Measurements from ENCODE around the gene GPR153.

Gene GPR153

GRCh38 chr1:6274102-6274501 lies 13.2 kb upstream of the GPR153 start:
- ChIA-PET CTCF (interaction anchor here (1.4 kb wide), 1 partner anchor 10 kb away, joined by 3 read pairs; no protein-coding TSS in a partner anchor), POLR2A (no interaction called here)
- Histone ChIP-seq H3K4me1 (ENCODE audit: control extremely low read depth in 1 of 4, control insufficient read depth in 4 of 4, insufficient read depth in 4 of 4, low read length in 3 of 4) (no peaks in the 10 kb centered on the region), H3K27me3 (replicated peaks in 2 of 5; ENCODE audit: control insufficient read depth in 4 of 5, insufficient read depth in 5 of 5, low read length in 4 of 5) (no peaks in the 10 kb centered on the region), H3K9me3 (ENCODE audit: control extremely low read depth in 1 of 5, control insufficient read depth in 4 of 5, insufficient read depth in 2 of 5, low read depth in 1 of 5, low read length in 4 of 5) (no peaks in the 10 kb centered on the region), H3K36me3 (ENCODE audit: control insufficient read depth in 4 of 4, insufficient read depth in 4 of 4, low read length in 3 of 4) (peaks cover 0 to 7% (median 0%) of the 10 kb centered on the region in 4 experiments), H3K4me3 (ENCODE audit: control insufficient read depth in 1 of 7, extremely low read depth in 1 of 7, insufficient read depth in 4 of 7, low read depth in 2 of 7, low read length in 6 of 7) (no peak overlapping the region), H3K27ac (ENCODE audit: insufficient read depth in 1 of 2, low read depth in 1 of 2, low read length in 2 of 2, poor library complexity in 1 of 2, severe bottlenecking in 2 of 2) (no peak overlapping the region)
- DNase-seq, result no peak
- 97% methylated on average over 11 of the region's 11 CpGs for WGBS (ENCODE audit: insufficient coverage)

- no peaks in the 10 kb centered on the region for H3K4me1 ChIP-seq (ENCODE audit: control extremely low read depth in 1 of 4, control insufficient read depth in 4 of 4, insufficient read depth in 4 of 4, low read length in 3 of 4)
- H3K4me3 ChIP-seq (ENCODE audit: control insufficient read depth in 1 of 7, extremely low read depth in 1 of 7, insufficient read depth in 4 of 7, low read depth in 2 of 7, low read length in 6 of 7), result no peak overlapping the region
- H3K27me3 ChIP-seq (replicated peaks in 2 of 5; ENCODE audit: control insufficient read depth in 4 of 5, insufficient read depth in 5 of 5, low read length in 4 of 5), result no peaks in the 10 kb centered on the region
- no peak for DNase-seq
- POLR2A ChIA-PET, result no interaction called here
- H3K27ac ChIP-seq (ENCODE audit: insufficient read depth in 1 of 2, low read depth in 1 of 2, low read length in 2 of 2, poor library complexity in 1 of 2, severe bottlenecking in 2 of 2), result no peak overlapping the region
- no peaks in the 10 kb centered on the region for H3K9me3 ChIP-seq (ENCODE audit: control extremely low read depth in 1 of 5, control insufficient read depth in 4 of 5, insufficient read depth in 2 of 5, low read depth in 1 of 5, low read length in 4 of 5)
- WGBS (ENCODE audit: insufficient coverage), result 98% methylated on average over 19 of the region's 19 CpGs
- H3K36me3 ChIP-seq (ENCODE audit: control insufficient read depth in 4 of 4, insufficient read depth in 4 of 4, low read length in 3 of 4), result peaks cover 0 to 7% (median 0%) of the 10 kb centered on the region in 4 experiments
- CTCF ChIA-PET, result interaction anchor here (1.4 kb wide), 1 partner anchor 9 kb away, joined by 3 read pairs; no protein-coding TSS in a partner anchor
These were observed 12.5 kb upstream of the GPR153 start for GRCh38 chr1:6273380-6273891.

GRCh38 chr1:6272868-6273267 lies 12.0 kb upstream of the GPR153 start:
- 100% methylated on average over 5 of the region's 6 CpGs for WGBS (ENCODE audit: insufficient coverage)
- DNase-seq, result no peak
- CTCF ChIA-PET, result no interaction called here

GRCh38 chr1:6272452-6272851 lies 11.6 kb upstream of the GPR153 start:
- 96% methylated on average over 6 of the region's 9 CpGs for WGBS (ENCODE audit: insufficient coverage)
- Histone ChIP-seq H3K36me3 (ENCODE audit: control insufficient read depth in 4 of 4, insufficient read depth in 4 of 4, low read length in 3 of 4) (peaks cover 0 to 7% (median 0%) of the 10 kb centered on the region in 4 experiments), H3K9me3 (ENCODE audit: control extremely low read depth in 1 of 5, control insufficient read depth in 4 of 5, insufficient read depth in 2 of 5, low read depth in 1 of 5, low read length in 4 of 5) (no peaks in the 10 kb centered on the region), H3K4me1 (ENCODE audit: control extremely low read depth in 1 of 4, control insufficient read depth in 4 of 4, insufficient read depth in 4 of 4, low read length in 3 of 4) (no peaks in the 10 kb centered on the region), H3K27me3 (replicated peaks in 2 of 5; ENCODE audit: control insufficient read depth in 4 of 5, insufficient read depth in 5 of 5, low read length in 4 of 5) (no peaks in the 10 kb centered on the region), H3K4me3 (ENCODE audit: control insufficient read depth in 1 of 7, extremely low read depth in 1 of 7, insufficient read depth in 4 of 7, low read depth in 2 of 7, low read length in 6 of 7) (no peak overlapping the region), H3K27ac (ENCODE audit: insufficient read depth in 1 of 2, low read depth in 1 of 2, low read length in 2 of 2, poor library complexity in 1 of 2, severe bottlenecking in 2 of 2) (no peak overlapping the region)
- ChIA-PET POLR2A (no interaction called here), CTCF (no interaction called here)
- DNase-seq, result no peak

More at GRCh38 chr1:6272868-6273267, 12.0 kb upstream of the GPR153 start:
- POLR2A ChIA-PET, result no interaction called here
- no peaks in the 10 kb centered on the region for H3K27me3 ChIP-seq (replicated peaks in 2 of 5; ENCODE audit: control insufficient read depth in 4 of 5, insufficient read depth in 5 of 5, low read length in 4 of 5)
- H3K4me3 ChIP-seq (ENCODE audit: control insufficient read depth in 1 of 7, extremely low read depth in 1 of 7, insufficient read depth in 4 of 7, low read depth in 2 of 7, low read length in 6 of 7), result no peak overlapping the region
- H3K9me3 ChIP-seq (ENCODE audit: control extremely low read depth in 1 of 5, control insufficient read depth in 4 of 5, insufficient read depth in 2 of 5, low read depth in 1 of 5, low read length in 4 of 5), result no peaks in the 10 kb centered on the region
- no peak overlapping the region for H3K27ac ChIP-seq (ENCODE audit: insufficient read depth in 1 of 2, low read depth in 1 of 2, low read length in 2 of 2, poor library complexity in 1 of 2, severe bottlenecking in 2 of 2)
- H3K36me3 ChIP-seq (ENCODE audit: control insufficient read depth in 4 of 4, insufficient read depth in 4 of 4, low read length in 3 of 4), result peaks cover 0 to 7% (median 0%) of the 10 kb centered on the region in 4 experiments
- H3K4me1 ChIP-seq (ENCODE audit: control extremely low read depth in 1 of 4, control insufficient read depth in 4 of 4, insufficient read depth in 4 of 4, low read length in 3 of 4), result no peaks in the 10 kb centered on the region

- Histone ChIP-seq H3K4me1 (ENCODE audit: control extremely low read depth in 1 of 4, control insufficient read depth in 4 of 4, insufficient read depth in 4 of 4, low read length in 3 of 4) (no peaks in the 10 kb centered on the region), H3K27me3 (replicated peaks in 2 of 5; ENCODE audit: control insufficient read depth in 4 of 5, insufficient read depth in 5 of 5, low read length in 4 of 5) (no peaks in the 10 kb centered on the region), H3K36me3 (ENCODE audit: control insufficient read depth in 4 of 4, insufficient read depth in 4 of 4, low read length in 3 of 4) (peaks cover 0 to 7% (median 0%) of the 10 kb centered on the region in 4 experiments), H3K4me3 (ENCODE audit: control insufficient read depth in 1 of 7, extremely low read depth in 1 of 7, insufficient read depth in 4 of 7, low read depth in 2 of 7, low read length in 6 of 7) (no peak overlapping the region), H3K9me3 (ENCODE audit: control extremely low read depth in 1 of 5, control insufficient read depth in 4 of 5, insufficient read depth in 2 of 5, low read depth in 1 of 5, low read length in 4 of 5) (no peaks in the 10 kb centered on the region), H3K27ac (ENCODE audit: insufficient read depth in 1 of 2, low read depth in 1 of 2, low read length in 2 of 2, poor library complexity in 1 of 2, severe bottlenecking in 2 of 2) (no peak overlapping the region)
- WGBS (ENCODE audit: insufficient coverage), result 97% methylated on average over 10 of the region's 12 CpGs
- CTCF ChIA-PET, result interaction anchor here (1.1 kb wide), 1 partner anchor 25 kb away, joined by 3 read pairs; no protein-coding TSS in a partner anchor
- no peak for DNase-seq
- POLR2A ChIA-PET, result no interaction called here
These were observed 10.7 kb upstream of the GPR153 start for GRCh38 chr1:6271554-6271953.

GRCh38 chr1:6271006-6271405 lies 10.1 kb upstream of the GPR153 start:
- DNase-seq, result no peak
- Histone ChIP-seq H3K27me3 (replicated peaks in 2 of 5; ENCODE audit: control insufficient read depth in 4 of 5, insufficient read depth in 5 of 5, low read length in 4 of 5) (no peaks in the 10 kb centered on the region), H3K36me3 (ENCODE audit: control insufficient read depth in 4 of 4, insufficient read depth in 4 of 4, low read length in 3 of 4) (peaks cover 0 to 7% (median 0%) of the 10 kb centered on the region in 4 experiments), H3K9me3 (ENCODE audit: control extremely low read depth in 1 of 5, control insufficient read depth in 4 of 5, insufficient read depth in 2 of 5, low read depth in 1 of 5, low read length in 4 of 5) (no peaks in the 10 kb centered on the region), H3K27ac (ENCODE audit: insufficient read depth in 1 of 2, low read depth in 1 of 2, low read length in 2 of 2, poor library complexity in 1 of 2, severe bottlenecking in 2 of 2) (no peak overlapping the region), H3K4me3 (ENCODE audit: control insufficient read depth in 1 of 7, extremely low read depth in 1 of 7, insufficient read depth in 4 of 7, low read depth in 2 of 7, low read length in 6 of 7) (no peak overlapping the region), H3K4me1 (ENCODE audit: control extremely low read depth in 1 of 4, control insufficient read depth in 4 of 4, insufficient read depth in 4 of 4, low read length in 3 of 4) (no peaks in the 10 kb centered on the region)
- 47% methylated on average over 4 of the region's 4 CpGs for WGBS (ENCODE audit: insufficient coverage)
- CTCF ChIA-PET, result interaction anchor here (1.1 kb wide), 1 partner anchor 24 kb away, joined by 3 read pairs; no protein-coding TSS in a partner anchor
- POLR2A ChIA-PET, result no interaction called here

- H3K27ac ChIP-seq (ENCODE audit: insufficient read depth in 1 of 2, low read depth in 1 of 2, low read length in 2 of 2, poor library complexity in 1 of 2, severe bottlenecking in 2 of 2), result no peak overlapping the region
- whole genome bisulfite sequencing (ENCODE audit: insufficient coverage), result 86% methylated on average over 8 of the region's 8 CpGs
- H3K27me3 ChIP-seq (replicated peaks in 2 of 5; ENCODE audit: control insufficient read depth in 4 of 5, insufficient read depth in 5 of 5, low read length in 4 of 5), result no peaks in the 10 kb centered on the region
- CTCF ChIA-PET, result no interaction called here
- peaks cover 0 to 7% (median 0%) of the 10 kb centered on the region in 4 experiments for H3K36me3 ChIP-seq (ENCODE audit: control insufficient read depth in 4 of 4, insufficient read depth in 4 of 4, low read length in 3 of 4)
- POLR2A ChIA-PET, result no interaction called here
- no peak for DNase-seq
- no peak overlapping the region for H3K4me3 ChIP-seq (ENCODE audit: control insufficient read depth in 1 of 7, extremely low read depth in 1 of 7, insufficient read depth in 4 of 7, low read depth in 2 of 7, low read length in 6 of 7)
- H3K9me3 ChIP-seq (ENCODE audit: control extremely low read depth in 1 of 5, control insufficient read depth in 4 of 5, insufficient read depth in 2 of 5, low read depth in 1 of 5, low read length in 4 of 5), result no peaks in the 10 kb centered on the region
- H3K4me1 ChIP-seq (ENCODE audit: control extremely low read depth in 1 of 4, control insufficient read depth in 4 of 4, insufficient read depth in 4 of 4, low read length in 3 of 4), result no peaks in the 10 kb centered on the region
These were observed 9.5 kb upstream of the GPR153 start for GRCh38 chr1:6270401-6270800.

All from common myeloid progenitor, CD34-positive (primary cell).